Ishikawa (cell line): ENCODE data around the gene FOXN3.

Experiments used
- EGR1 ChIP-seq: IDR thresholded peaks from 2 replicates; pipeline ENCODE4 v1.6.1; 2012
- EP300 ChIP-seq: IDR thresholded peaks from 2 replicates; pipeline ENCODE4 v1.6.1; 2012; ENCODE audit warnings: borderline replicate concordance
- MAX ChIP-seq: IDR thresholded peaks from 2 replicates; pipeline ENCODE4 v1.6.1; 2012
- RAD21 ChIP-seq: IDR thresholded peaks from 2 replicates; pipeline ENCODE4 v1.6.1; 2012; ENCODE audit warnings: low read depth
- REST ChIP-seq: IDR thresholded peaks from 2 replicates; pipeline ENCODE4 v1.6.1; 2012; ENCODE audit warnings: low read depth, mild to moderate bottlenecking
- TAF1 ChIP-seq: IDR thresholded peaks from 2 replicates; pipeline ENCODE4 v1.6.1; 2012; ENCODE audit warnings: low read depth, mild to moderate bottlenecking
- TCF12 ChIP-seq: IDR thresholded peaks from 2 replicates; pipeline ENCODE4 v1.6.1; 2012; ENCODE audit warnings: low read depth
- TEAD4 ChIP-seq: IDR thresholded peaks from 2 replicates; pipeline ENCODE4 v1.6.1; 2012
- YY1 ChIP-seq: IDR thresholded peaks from 2 replicates; pipeline ENCODE4 v1.6.1; 2012; ENCODE audit warnings: low read depth

GRCh38 chr14:89236851-89237250 is 180.2 kb downstream of the FOXN3 start:
- TF ChIP-seq EGR1: no peak
- TF ChIP-seq RAD21: no peak
- no peak for TF ChIP-seq REST
- TF ChIP-seq EP300: no peak
- TF ChIP-seq TAF1: no peak
- no peak for TF ChIP-seq MAX
- TF ChIP-seq YY1: no peak
- no peak for TF ChIP-seq TEAD4
- no peak for TF ChIP-seq TCF12
